Tibial nerve (tissue), 4 donors: ENCODE results near the gene ZNF286A. TPM values are rescaled to one million over a fixed set of nuclear protein-coding genes. Genes with fewer than 3 reads are reported as not detected.
"Not testable (repeated sequence)": the region's sequence is repeated elsewhere in the genome, so short reads cannot be mapped to it uniquely, and the experiment has no call there.

Experiments
- DNase-seq, 2 donors: peaks; one replicate each; pipeline ENCODE4 v3.0.0-alpha.2; 2019; ENCODE audit warnings: low spot score in 2 of 2
- H3K27ac ChIP-seq, 4 donors: fragments of 200-600 bp; sonication (generic) in 3 of 4; one replicate each; pipeline ENCODE4 v1.5.1; 2017 to 2019; ENCODE audit warnings: mild to moderate bottlenecking in 1 of 4
- H3K27me3 ChIP-seq, 2 donors: fragments of 200-600 bp; sonication (generic) in 1 of 2; one replicate each; pipeline versions ENCODE4 v1.5.1 to v1.6.0; 2017 to 2019
- H3K36me3 ChIP-seq, 3 donors: fragments of 200-600 bp; sonication (generic); one replicate each; pipeline ENCODE4 v1.5.1; 2018 to 2019
- H3K4me1 ChIP-seq, 4 donors: fragments of 200-600 bp; sonication (generic) in 3 of 4; one replicate each; pipeline ENCODE4 v1.5.1; 2017 to 2019
- H3K4me3 ChIP-seq, 4 donors: fragments of 200-600 bp; sonication (generic) in 3 of 4; one replicate each; pipeline ENCODE4 v1.5.1; 2017 to 2019; ENCODE audit warnings: mild to moderate bottlenecking in 1 of 4, moderate library complexity in 1 of 4
- H3K9me3 ChIP-seq, 4 donors: fragments of 200-600 bp; sonication (generic) in 3 of 4; one replicate each; pipeline ENCODE4 v1.5.1; 2017 to 2019
- CTCF ChIP-seq, 5 experiments: fragments of 200-600 bp in 3 of 5; fragments of 450-650 bp in 2 of 5; sonication (generic) in 3 of 5; IDR thresholded peaks; one replicate each; pipeline ENCODE4 v1.5.1; 2016 to 2019; ENCODE audit warnings: antibody characterized with exemption in 5 of 5, mild to moderate bottlenecking in 3 of 5, moderate library complexity in 2 of 5
- EP300 ChIP-seq, 2 donors: sonication (generic); formaldehyde crosslinking; IDR thresholded peaks; one replicate each; pipeline ENCODE4 v1.6.1; 2017; ENCODE audit warnings: antibody characterized with exemption in 2 of 2, mild to moderate bottlenecking in 1 of 2
- WGBS, 2 donors: methylation state at CpG; one replicate each; pipeline ENCODE4 v1.1.5; 2018; 5-methylcytosine and 5-hydroxymethylcytosine counted together
- total RNA-seq, 4 donors: library from RNA; depleted of rRNA; stranded (reverse); fragments of >200 nt; gene quantifications; one replicate each; pipeline ENCODE4 v1.1.0, GENCODE V29; 2016

Gene ZNF286A
- total RNA-seq, 4 donors from 2014 or later = 7.5 to 47.7 (median 24.0) TPM

DNA sequence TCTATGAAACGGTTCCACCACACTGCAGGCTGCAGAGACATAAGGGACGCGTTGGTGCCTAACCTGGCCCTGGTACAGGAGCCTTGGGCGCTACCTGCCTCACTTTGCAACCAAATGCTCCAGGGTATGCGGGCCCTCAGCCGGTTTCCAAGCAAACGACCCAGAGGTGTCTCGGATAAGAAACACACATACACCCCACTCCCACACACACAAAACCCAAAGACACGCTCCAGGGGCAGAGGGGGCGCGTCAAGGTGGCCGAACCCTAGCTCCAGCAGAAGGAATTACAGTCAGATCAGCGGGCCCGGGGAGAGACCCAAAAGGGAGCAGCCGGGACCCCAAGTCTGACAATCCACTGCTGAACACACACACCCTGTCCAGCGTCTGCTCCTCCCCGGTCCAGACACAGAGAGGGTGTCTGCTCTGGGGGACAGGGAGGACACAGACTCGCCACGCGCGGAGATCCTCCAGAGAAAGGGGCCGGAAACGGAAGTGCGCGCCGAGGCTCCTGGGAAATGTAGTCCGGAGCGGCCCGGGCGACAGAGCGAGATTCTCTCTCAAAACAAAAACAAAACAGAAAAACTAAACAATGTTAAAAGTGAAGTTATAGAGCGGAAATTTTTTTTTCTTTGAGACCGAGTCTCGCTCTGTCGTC, 15.6 kb upstream of the ZNF286A start, which contains the start of gene TRIM16:
Gene TRIM16 (minus strand): TSS at position 488 of the 655 bp plus-strand sequence. CDS start 32,702 bp downstream, outside the sequence.
- TF ChIP-seq EP300 (IDR thresholded peaks at IDR 0.05) (peak in 1 of 2 donors; percentile 40), CTCF (IDR thresholded peaks at IDR 0.05) (peak in 2 of 5 experiments; percentile 15 to 24)
- 1 to 3% methylated on average over 27 to 30 of the region's 35 CpGs for WGBS, 2 donors
- peak; percentile 63 to 74 for DNase-seq
- not testable (repeated sequence) for H3K9me3 ChIP-seq, H3K4me1 ChIP-seq, H3K36me3 ChIP-seq, H3K27me3 ChIP-seq
- Histone ChIP-seq H3K4me3 (peak within 1 kb of the TSS; percentile 30 to 59 (median 46)), H3K27ac (peak within 1 kb of the TSS in 2 of 4 donors; percentile 36 to 45)

DNA sequence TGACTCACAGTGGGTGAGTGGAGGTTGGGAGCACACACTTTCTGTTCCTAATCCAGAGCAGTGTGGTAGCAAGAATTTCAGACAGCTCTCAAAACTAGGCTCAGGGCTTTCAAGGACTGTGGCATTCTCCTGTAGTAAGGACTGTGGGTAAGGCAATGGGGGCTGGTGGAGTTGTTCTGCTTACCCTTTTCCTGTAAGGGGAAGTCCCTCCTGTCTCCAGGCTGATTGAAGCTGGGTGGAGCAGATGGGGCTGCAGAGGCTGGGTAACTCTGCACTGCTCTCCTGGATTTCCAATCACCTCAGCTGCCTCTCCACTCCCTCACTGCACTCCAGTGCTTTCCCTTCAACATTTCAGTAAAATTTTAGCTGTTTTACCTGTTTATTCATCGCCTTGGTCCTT, 12.1 kb upstream of the ZNF286A start:
- H3K27ac ChIP-seq, H3K9me3 ChIP-seq, H3K27me3 ChIP-seq, H3K4me3 ChIP-seq, H3K4me1 ChIP-seq, DNase-seq, H3K36me3 ChIP-seq: not testable (repeated sequence)
- WGBS, 2 donors = 95 to 96% methylated on average over 1 of the region's 1 CpG

GRCh38 chr17:15698967-15699366, 585 bp upstream of the ZNF286A start:
- WGBS, 2 donors = 2 to 6% methylated on average over 2 to 3 of the region's 3 CpGs
- H3K9me3 ChIP-seq, DNase-seq, H3K27me3 ChIP-seq, H3K4me1 ChIP-seq, H3K36me3 ChIP-seq: not testable (repeated sequence)
- Histone ChIP-seq H3K27ac (peak overlapping the region in 2 of 4 donors; percentile 65 to 71), H3K4me3 (peak overlapping the region; percentile 49 to 67 (median 56))

DNA sequence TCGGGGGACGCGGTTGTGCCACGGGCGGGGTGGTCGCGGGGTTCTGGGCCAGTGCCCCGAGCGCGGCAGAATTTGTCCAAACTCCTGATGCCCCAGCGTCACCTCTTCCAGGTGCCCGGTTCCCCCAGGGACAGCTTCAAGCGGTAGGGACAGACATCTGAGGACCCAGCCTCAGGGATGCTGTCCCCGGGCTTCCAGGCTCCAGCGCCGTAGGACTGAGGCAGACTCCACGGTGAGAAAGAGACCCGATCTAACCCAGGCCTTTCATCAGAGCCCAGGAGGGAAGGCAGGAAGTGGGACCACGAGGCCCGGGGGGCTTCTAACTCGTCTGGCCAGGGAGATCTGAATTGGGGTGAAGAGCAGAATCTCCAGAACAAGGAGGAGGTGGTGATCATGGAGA, 385 bp downstream of the ZNF286A start:
- DNase-seq = not testable (repeated sequence)
- WGBS, 2 donors = no CpG with 5 or more reads among the region's 21 CpGs

DNA sequence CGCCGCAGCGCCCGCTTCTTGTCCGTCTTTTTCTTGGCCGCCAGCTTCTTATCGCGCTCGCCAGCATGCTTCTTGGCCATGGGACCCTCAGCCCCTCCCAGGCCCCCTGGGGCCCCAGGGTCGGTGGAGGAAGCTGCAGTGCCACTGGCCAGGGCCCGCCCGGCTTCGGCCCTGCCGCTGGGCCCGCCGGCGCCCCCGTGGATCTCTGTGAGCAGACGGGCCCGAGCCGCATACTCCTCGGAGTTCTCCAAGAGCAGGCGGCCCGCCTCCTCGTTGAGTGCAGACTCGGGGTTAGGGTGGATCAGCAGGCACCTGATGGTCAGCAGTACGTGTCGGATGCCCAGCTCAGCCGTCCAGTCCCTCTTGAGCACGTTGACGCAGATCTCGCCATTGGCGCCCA, 4.7 kb downstream of the ZNF286A start:
- H3K27ac ChIP-seq, H3K4me1 ChIP-seq, H3K27me3 ChIP-seq, DNase-seq, H3K4me3 ChIP-seq: not testable (repeated sequence)
- 98 to 100% methylated on average over 1 to 29 of the region's 33 CpGs for WGBS, 2 donors
- H3K9me3 ChIP-seq = peaks cover 0 to 31% (median 0%) of the 10 kb centered on the region in 4 donors
- peaks cover 0 to 51% (median 0%) of the 10 kb centered on the region in 3 donors for H3K36me3 ChIP-seq

More for the DNA sequence above, 385 bp downstream of the ZNF286A start:
- H3K9me3 ChIP-seq, H3K36me3 ChIP-seq, H3K27me3 ChIP-seq, H3K4me1 ChIP-seq: not testable (repeated sequence)
- Histone ChIP-seq H3K27ac (peak overlapping the region; percentile 48 to 71 (median 58)), H3K4me3 (peak overlapping the region; percentile 49 to 67 (median 56))

DNA sequence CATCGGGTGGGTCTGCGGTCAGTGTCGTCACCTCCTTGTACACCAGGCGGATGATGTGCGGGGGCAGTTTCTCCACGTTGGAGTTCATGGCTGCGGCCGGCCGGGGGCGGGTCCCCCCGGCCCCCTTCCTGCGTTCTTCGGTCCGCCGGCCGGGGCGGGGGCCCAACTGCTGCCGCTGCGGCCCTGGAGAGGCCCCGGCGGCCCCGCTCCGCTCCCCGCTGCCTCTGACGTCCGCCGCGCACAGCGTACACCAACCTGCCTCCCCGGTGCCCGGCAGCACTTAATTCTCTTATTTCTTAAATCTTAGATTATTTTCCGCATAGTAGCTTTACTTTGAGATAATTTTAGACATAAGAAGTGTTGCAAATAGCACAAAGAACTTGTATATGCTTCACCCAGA, 5.3 kb downstream of the ZNF286A start:
- 98% methylated on average over 28 to 32 of the region's 32 CpGs for WGBS, 2 donors
- H3K27ac ChIP-seq, H3K4me3 ChIP-seq, H3K27me3 ChIP-seq, DNase-seq, H3K4me1 ChIP-seq: not testable (repeated sequence)
- peaks cover 0 to 31% (median 0%) of the 10 kb centered on the region in 4 donors for H3K9me3 ChIP-seq
- peaks cover 0 to 57% (median 0%) of the 10 kb centered on the region in 3 donors for H3K36me3 ChIP-seq

DNA sequence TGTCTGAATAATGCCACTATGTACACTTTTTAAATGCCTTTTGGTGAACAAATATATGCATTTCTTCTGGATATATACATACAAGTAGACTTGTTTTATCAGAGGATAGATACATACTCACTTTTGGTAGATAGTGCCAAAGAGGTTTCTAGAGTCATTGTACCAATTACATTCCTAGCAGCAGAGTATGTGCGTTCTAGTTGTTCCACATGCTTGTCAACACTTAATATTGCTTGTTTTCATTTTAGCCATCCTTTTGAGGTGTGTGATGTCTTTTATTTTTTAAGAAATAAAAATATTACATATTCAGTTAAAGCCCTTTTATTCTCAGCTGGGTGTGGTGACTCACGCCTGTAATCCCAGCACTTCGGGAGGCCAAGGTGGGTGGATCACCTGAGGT, 9.3 kb downstream of the ZNF286A start:
- DNase-seq, H3K4me3 ChIP-seq, H3K4me1 ChIP-seq, H3K27me3 ChIP-seq, H3K27ac ChIP-seq: not testable (repeated sequence)
- WGBS, 2 donors = 89 to 93% methylated on average over 3 of the region's 3 CpGs
- Histone ChIP-seq H3K9me3 (peaks cover 0 to 49% (median 4%) of the 10 kb centered on the region in 4 donors), H3K36me3 (peaks cover 0 to 95% (median 0%) of the 10 kb centered on the region in 3 donors)

DNA sequence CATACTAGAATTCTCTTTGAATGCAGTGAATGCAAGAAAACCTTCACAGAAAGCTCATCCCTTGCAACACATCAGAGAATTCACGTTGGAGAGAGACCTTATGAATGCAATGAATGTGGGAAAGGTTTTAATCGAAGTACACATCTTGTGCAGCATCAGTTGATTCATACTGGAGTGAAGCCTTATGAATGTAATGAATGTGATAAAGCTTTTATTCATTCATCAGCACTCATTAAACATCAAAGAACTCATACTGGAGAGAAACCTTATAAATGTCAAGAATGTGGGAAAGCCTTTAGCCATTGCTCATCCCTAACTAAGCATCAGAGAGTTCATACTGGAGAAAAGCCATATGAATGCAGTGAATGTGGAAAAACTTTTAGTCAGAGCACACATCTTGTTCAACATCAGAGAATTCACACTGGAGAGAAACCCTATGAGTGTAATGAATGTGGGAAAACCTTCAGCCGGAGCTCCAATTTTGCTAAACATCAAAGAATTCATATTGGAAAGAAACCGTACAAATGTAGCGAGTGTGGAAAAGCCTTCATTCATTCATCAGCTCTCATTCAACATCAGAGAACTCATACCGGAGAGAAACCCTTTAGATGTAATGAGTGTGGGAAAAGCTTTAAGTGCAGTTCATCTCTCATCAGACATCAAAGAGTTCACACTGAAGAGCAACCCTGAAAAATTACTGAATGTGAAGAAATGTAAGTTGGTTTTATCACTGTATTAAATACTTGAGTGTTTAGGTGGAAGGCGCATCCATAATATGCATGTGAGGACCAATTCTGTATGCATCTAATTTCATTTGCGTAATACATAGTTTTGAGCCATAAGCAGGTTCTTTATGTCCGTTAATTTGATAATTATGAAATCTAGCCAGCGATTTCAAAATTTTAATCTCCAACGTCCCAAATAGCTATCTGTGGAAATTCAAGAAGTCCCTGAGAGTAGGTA, 17.3 kb downstream of the ZNF286A start:
- Histone ChIP-seq H3K36me3 (peaks cover 0 to 54% (median 0%) of the 10 kb centered on the region in 3 donors), H3K9me3 (peaks cover 0 to 55% (median 18%) of the 10 kb centered on the region in 4 donors)
- not testable (repeated sequence) for H3K4me3 ChIP-seq, H3K4me1 ChIP-seq, H3K27me3 ChIP-seq, DNase-seq, H3K27ac ChIP-seq
- 95 to 97% methylated on average over 11 of the region's 11 CpGs for WGBS, 2 donors

- DNase-seq, H3K9me3 ChIP-seq: not testable (repeated sequence)
- 90% methylated on average over 9 of the region's 14 CpGs; no CpG with 5 or more reads in 1 of the 2 donors for WGBS, 2 donors
Observed at GRCh38 chr17:15730535-15730934, 31.0 kb downstream of the ZNF286A start.

DNA sequence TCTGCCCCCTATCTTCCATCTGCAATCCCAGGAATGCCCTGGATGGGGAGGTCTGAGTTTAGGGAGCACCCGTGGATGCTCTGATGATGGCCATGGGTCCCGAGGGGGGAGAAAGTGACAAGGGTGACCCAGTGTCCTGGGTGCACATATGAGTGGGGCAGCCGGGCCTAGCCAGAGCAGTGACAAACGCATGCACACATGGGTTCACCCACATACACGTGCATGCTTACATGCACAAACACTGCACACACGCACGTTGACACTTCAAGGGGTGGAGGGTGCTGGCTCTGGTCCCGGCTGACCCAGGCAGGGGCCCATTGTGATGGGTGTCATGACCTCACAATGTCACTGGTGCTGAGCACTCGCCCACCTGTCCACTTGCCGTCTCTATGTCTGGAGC, 32.3 kb downstream of the ZNF286A start, which contains the start of gene TBC1D26:
Gene TBC1D26 (plus strand): TSS at position 384 of the 400 bp plus-strand sequence. CDS start 3,066 bp downstream, outside the sequence.
- not testable (repeated sequence) for H3K9me3 ChIP-seq, H3K27ac ChIP-seq, H3K4me3 ChIP-seq, H3K36me3 ChIP-seq, H3K27me3 ChIP-seq, H3K4me1 ChIP-seq, DNase-seq
- WGBS, 2 donors = 80 to 95% methylated on average over 2 to 8 of the region's 10 CpGs

More at GRCh38 chr17:15730535-15730934, 31.0 kb downstream of the ZNF286A start:
- not testable (repeated sequence) for H3K27ac ChIP-seq, H3K4me1 ChIP-seq, H3K36me3 ChIP-seq, H3K4me3 ChIP-seq, H3K27me3 ChIP-seq

DNA sequence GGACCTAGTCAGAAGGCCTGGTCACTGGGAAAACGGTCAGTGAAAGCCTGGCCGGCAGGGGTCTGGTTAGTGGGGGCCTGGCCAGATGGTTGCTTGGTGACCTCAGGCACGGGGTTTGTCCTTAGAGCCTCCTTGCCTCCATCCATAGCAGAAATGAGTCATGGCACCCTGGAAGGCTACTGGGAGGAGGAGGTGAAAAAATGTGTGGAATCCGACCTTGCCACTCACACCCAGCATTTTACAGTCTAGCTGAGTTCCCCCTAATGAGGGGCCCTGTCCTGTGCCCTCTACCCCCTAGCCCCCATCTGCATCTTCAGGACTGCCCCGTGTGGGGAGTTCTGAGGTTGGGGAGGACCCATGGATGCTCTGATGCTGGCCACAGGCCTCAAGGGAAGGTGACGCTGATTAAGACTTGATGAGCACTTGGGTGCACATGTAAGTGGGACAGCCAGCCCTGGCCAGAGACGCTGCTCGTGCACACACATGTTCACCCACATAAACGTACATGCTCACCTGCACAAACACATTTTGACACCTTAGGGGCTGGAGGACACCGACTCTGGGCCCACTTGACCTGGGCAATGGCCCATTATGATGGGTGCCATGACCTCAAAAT, 33.7 kb downstream of the ZNF286A start:
- H3K36me3 ChIP-seq, H3K27ac ChIP-seq, H3K27me3 ChIP-seq, DNase-seq, H3K4me3 ChIP-seq, H3K9me3 ChIP-seq, H3K4me1 ChIP-seq: not testable (repeated sequence)
- 73 to 88% methylated on average over 5 of the region's 10 CpGs for WGBS, 2 donors
